GM10248 (cell line): ENCODE results near the gene WNT6.

ENCODE experiments used
- CTCF ChIA-PET: fragments of 300-600 bp; sonication (Branson Sonifier 250); formaldehyde crosslinking; extraction: SDS; loops from one replicate; lab custom pipeline; 2021; ENCODE audit warnings: antibody characterized with exemption; lab: Yijun Ruan, JAX
- POLR2A ChIA-PET: fragments of 350-650 bp; sonication (Branson Sonifier 250); formaldehyde crosslinking; extraction: SDS; loops from one replicate; lab custom pipeline; 2020; ENCODE audit warnings: antibody characterized with exemption; lab: Yijun Ruan, JAX
- DNase-seq: peaks from one replicate; pipeline ENCODE4 v3.0.0; 2012; ENCODE audit errors: extremely low spot score
- TF ChIP-seq, protein P1 (sequence below): IDR thresholded peaks from 2 replicates; pipeline ENCODE4 v1.5.1; 2012; ENCODE audit warnings: mild to moderate bottlenecking, low read depth; ENCODE audit errors: extremely low read depth, missing control alignments, control extremely low read depth

The WNT6 gene

DNA sequence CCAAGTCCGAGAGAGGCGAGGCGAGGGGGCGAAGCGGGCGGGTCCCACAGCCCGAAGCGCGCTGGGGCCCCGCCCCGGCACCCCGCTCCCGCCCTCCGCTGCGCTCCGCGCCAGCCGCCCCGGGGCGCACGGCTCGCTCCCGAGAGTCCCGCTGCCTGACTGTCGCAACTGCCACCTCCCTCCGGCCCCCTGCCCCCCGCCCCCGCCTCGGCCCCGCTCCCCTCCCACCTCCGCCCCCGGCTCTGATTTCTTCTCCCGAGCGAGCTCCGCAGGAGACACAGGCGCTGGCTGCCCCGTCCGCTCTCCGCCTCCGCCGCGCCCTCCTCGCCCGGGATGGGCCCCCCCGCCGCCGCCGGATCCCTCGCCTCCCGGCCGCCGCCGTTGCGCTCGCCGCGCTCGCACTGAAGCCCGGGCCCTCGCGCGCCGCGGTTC is at the start of gene WNT6:
TSS of gene WNT6 (plus strand) at position 250 of the 432 bp plus-strand sequence. CDS start 233 bp downstream, outside the sequence.
- no peak for DNase-seq
- ChIA-PET POLR2A (no interaction called here), CTCF (interaction anchor here (1.3 to 3.4 kb wide), 4 partner anchors 12 to 120 kb away, joined by 3 to 15 read pairs (median 8); no protein-coding TSS in a partner anchor)
- TF ChIP-seq, protein P1, sequence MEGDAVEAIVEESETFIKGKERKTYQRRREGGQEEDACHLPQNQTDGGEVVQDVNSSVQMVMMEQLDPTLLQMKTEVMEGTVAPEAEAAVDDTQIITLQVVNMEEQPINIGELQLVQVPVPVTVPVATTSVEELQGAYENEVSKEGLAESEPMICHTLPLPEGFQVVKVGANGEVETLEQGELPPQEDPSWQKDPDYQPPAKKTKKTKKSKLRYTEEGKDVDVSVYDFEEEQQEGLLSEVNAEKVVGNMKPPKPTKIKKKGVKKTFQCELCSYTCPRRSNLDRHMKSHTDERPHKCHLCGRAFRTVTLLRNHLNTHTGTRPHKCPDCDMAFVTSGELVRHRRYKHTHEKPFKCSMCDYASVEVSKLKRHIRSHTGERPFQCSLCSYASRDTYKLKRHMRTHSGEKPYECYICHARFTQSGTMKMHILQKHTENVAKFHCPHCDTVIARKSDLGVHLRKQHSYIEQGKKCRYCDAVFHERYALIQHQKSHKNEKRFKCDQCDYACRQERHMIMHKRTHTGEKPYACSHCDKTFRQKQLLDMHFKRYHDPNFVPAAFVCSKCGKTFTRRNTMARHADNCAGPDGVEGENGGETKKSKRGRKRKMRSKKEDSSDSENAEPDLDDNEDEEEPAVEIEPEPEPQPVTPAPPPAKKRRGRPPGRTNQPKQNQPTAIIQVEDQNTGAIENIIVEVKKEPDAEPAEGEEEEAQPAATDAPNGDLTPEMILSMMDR: no peak

- POLR2A ChIA-PET: no interaction called here
- CTCF ChIA-PET: interaction anchor here (1.0 to 1.4 kb wide), 3 partner anchors 9 to 66 kb away, joined by 3 to 7 read pairs (median 3); no protein-coding TSS in a partner anchor
- TF ChIP-seq, protein P1: no peak
- no peak for DNase-seq
Measured at GRCh38 chr2:218810256-218810655, 49.3 kb upstream of the WNT6 start.

DNA sequence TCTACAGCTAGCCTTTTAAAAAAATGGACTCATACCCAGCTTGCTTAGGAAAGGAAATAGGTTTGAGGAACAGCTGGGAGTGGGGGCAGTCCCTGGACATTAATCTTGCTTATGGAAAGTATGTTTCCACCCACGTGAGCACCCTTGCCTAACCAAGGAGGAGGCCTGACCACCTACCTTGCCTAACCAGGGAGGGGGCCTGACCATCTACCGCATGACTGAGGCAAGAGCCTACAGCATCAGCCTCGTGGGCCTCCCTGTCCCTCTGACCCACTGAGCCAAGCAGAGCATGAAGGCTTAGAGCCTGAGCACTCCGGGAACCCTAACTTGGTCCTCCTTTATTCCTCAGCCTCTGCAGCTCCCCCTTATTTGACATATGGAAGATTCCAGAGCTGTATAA is 48.2 kb upstream of the WNT6 start:
- DNase-seq: no peak
- TF ChIP-seq, protein P1: no peak
- ChIA-PET POLR2A (no interaction called here), CTCF (interaction anchor here (1.1 kb wide), 1 partner anchor 8 kb away, joined by 3 read pairs; no protein-coding TSS in a partner anchor)

GRCh38 chr2:218812096-218812815 is 47.3 kb upstream of the WNT6 start:
- TF ChIP-seq, protein P1: no peak
- no peak for DNase-seq
- ChIA-PET CTCF (no interaction called here), POLR2A (no interaction called here)

DNA sequence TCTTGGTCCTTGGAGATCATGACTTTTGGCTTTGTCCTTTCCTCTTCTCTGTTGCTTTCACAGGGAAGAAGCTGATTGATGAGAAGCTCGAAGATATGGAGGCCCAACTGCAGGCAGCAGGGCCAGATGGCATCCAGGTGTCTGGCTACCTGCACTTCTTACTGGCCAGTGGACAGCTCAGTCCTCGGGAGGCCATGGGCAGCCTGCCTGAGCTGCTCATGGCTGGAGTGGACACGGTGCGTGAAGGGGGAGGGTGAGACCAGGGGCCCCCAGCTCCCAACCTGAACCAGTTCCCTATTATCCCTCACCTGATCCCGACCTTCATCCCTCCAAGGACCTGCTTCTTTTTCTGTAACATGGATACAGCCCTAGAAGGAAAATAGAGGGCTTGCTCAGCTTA is 46.7 kb upstream of the WNT6 start:
- ChIA-PET CTCF (no interaction called here), POLR2A (no interaction called here)
- no peak for DNase-seq
- TF ChIP-seq, protein P1: no peak

DNA sequence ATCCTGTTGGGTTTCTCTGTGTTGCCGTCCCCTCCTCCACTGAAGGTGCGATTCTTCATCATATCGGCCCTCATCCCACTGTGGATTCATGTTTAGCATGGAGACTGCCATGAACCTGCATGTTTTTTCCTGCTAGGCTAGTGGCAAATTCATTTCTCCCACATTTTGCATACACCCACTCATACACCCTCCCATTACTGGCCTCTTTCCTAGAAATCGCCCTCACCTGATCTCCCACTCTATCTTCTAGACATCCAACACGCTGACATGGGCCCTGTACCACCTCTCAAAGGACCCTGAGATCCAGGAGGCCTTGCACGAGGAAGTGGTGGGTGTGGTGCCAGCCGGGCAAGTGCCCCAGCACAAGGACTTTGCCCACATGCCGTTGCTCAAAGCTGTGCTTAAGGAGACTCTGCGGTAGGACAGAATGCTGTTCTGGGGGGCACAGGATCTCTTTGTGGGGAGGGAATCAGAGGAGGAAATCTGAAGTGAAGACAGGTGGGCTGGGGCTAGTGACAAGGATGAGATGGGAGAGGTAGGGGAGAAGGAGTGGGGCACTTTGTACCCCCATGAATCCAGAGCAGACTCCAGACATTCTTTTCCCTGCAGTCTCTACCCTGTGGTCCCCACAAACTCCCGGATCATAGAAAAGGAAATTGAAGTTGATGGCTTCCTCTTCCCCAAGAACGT is 45.7 kb upstream of the WNT6 start:
- POLR2A ChIA-PET: no interaction called here
- CTCF ChIA-PET: no interaction called here
- no peak for DNase-seq
- TF ChIP-seq, protein P1: no peak
